Ishikawa (cell line): Measurements from ENCODE around the gene ARID3C.

Experiments used
- EP300 ChIP-seq: IDR thresholded peaks from 2 replicates; pipeline ENCODE4 v1.6.1; 2012; ENCODE audit warnings: borderline replicate concordance
- NFIC ChIP-seq: IDR thresholded peaks from 2 replicates; pipeline ENCODE4 v1.6.1; 2012
- REST ChIP-seq: IDR thresholded peaks from 2 replicates; pipeline ENCODE4 v1.6.1; 2012; ENCODE audit warnings: low read depth, mild to moderate bottlenecking
- TAF1 ChIP-seq: IDR thresholded peaks from 2 replicates; pipeline ENCODE4 v1.6.1; 2012; ENCODE audit warnings: low read depth, mild to moderate bottlenecking

DNA sequence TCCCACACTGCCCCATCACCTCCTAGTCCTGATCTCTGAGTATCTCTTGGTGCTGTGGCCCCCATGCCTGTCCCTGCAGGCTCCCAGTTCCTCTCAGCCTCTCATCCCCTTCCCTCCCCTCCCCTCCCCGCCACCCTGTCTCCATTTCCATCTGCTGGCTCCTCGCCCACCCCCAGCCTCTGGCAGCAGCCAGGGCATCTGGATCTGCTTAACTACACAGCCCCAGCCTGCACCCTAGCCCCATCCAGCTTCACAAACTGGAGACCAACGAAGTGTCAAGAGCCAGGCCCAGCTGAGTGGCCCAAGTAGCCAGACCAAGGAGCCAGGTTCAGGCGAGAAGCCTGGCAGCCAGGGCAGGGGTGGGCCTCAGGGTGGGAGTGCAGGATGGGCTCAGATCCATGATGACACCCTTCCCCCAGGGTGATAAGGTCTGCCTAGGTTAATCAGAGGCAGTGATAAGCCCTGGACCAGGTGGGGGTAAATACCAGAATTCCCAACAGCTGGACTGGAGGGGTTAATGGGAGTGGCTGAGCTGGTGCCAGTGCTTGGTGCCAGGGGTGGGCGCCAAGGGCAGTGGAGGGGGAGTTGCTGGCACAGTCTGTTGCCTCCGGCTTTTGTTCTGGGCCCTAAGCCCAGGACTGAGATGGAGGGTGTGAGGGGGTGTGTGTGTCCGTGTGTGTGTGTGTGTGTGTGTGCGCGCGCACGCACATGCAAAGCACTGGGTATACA lies 25.6 kb upstream of the ARID3C start:
- TF ChIP-seq NFIC: no peak
- TF ChIP-seq REST: no peak
- no peak for TF ChIP-seq EP300
- TF ChIP-seq TAF1: no peak
